Esophagus (tissue), 2 donors: Measurements from ENCODE around the gene PRKCI. TPM values are rescaled to one million over a fixed set of nuclear protein-coding genes. Genes with fewer than 3 reads are reported as not detected.

Experiments used
- H3K27ac ChIP-seq, 2 donors: one replicate each; pipeline ENCODE4 v1.5.1; 2013; ENCODE audit warnings: low read depth in 2 of 2, mild to moderate bottlenecking in 2 of 2, inconsistent platforms in 1 of 2, low read length in 1 of 2, moderate library complexity in 1 of 2
- H3K27me3 ChIP-seq, 2 donors: one replicate each; pipeline ENCODE4 v1.6.1; 2013; ENCODE audit warnings: low read length in 2 of 2, control low read depth in 1 of 2, mild to moderate bottlenecking in 1 of 2; ENCODE audit not compliant: insufficient read depth in 2 of 2, control insufficient read depth in 1 of 2
- H3K36me3 ChIP-seq, 2 donors: one replicate each; pipeline ENCODE4 v1.6.1; 2013; ENCODE audit warnings: low read length in 1 of 2; ENCODE audit not compliant: control insufficient read depth in 2 of 2, insufficient read depth in 2 of 2
- H3K4me1 ChIP-seq, 2 donors: one replicate each; pipeline ENCODE4 v1.6.1; 2013; ENCODE audit warnings: low read length in 1 of 2; ENCODE audit not compliant: control insufficient read depth in 2 of 2, insufficient read depth in 2 of 2
- H3K4me3 ChIP-seq, 2 donors: one replicate each; pipeline ENCODE4 v1.5.1; 2013; ENCODE audit warnings: low read length in 2 of 2, mild to moderate bottlenecking in 2 of 2, low read depth in 1 of 2, moderate library complexity in 1 of 2
- H3K9me3 ChIP-seq, 2 donors: one replicate each; pipeline ENCODE4 v1.6.1; 2013; ENCODE audit warnings: mild to moderate bottlenecking in 2 of 2, low read depth in 1 of 2, low read length in 1 of 2, moderate library complexity in 1 of 2; ENCODE audit not compliant: control insufficient read depth in 2 of 2, insufficient read depth in 1 of 2
- WGBS, 2 donors: extraction: QIAGEN DNeasy Blood & Tissue Kit; methylation state at CpG; one replicate each; pipeline ENCODE4 v1.1.7; 2013; 5-methylcytosine and 5-hydroxymethylcytosine counted together
- polyA plus RNA-seq, 2 donors: library from polyadenylated mRNA; stranded (reverse); fragments of 200-250 nt; gene quantifications; one replicate each; pipeline ENCODE4 v1.2.3, GENCODE V29; 2013
- donor health status: healthy with polysubstance abuse.
- donor health status: Bipolar disorder and iron deficiency.

PRKCI gene
- polyA plus RNA-seq, 2 donors = 12.9 to 15.1 TPM

DNA sequence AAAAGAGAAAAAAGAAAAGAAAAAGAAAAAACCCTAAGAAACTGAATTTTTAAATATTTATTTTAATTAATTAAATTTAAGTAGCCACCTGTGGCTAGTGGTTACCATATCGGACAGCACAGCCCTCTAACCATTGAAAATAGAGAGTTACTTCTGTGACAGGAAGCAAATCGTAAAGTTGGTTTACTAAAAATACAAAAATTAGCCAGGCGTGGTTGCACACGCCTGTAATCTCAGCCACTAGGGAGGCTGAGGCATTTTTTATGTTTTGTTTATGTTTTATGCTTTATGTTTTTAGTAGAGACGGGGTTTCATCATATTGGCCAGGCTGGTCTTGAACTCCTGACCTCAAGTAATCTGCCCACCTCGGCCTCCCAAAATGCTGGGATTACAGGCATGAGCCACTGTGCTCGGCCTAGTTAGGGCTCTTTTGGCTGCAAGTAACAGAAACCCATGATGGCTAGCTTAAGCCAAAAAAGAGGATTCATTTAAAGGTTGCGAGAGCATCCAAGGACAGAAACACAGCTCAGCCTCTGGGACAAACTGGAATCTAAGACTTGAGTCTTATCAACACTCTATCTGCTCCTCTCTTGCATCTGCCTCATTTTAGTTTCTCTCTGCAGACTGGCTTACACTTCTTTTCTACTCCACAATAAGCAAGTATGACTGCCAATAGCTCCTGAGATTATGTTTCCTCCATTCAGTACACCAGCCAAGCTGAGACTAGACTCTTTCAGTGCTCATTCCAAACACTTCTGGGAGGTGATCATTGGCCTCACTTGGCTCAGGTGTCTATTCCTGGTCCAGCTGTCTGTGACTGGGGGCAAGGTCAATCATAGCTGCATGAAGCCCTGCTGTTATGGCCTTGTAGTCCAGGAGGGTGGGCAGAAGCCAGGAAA is 128.5 kb downstream of the PRKCI start:
- no peak overlapping the region for H3K27ac ChIP-seq
- peaks cover 0 to under 1% of the 10 kb centered on the region in 2 donors for H3K4me1 ChIP-seq
- H3K9me3 ChIP-seq = no peaks in the 10 kb centered on the region
- no peaks in the 10 kb centered on the region for H3K27me3 ChIP-seq
- 74 to 81% methylated on average over 8 of the region's 8 CpGs for WGBS, 2 donors
- H3K4me3 ChIP-seq = no peak overlapping the region
- no peaks in the 10 kb centered on the region for H3K36me3 ChIP-seq

GRCh38 chr3:170352936-170353335 is 130.7 kb downstream of the PRKCI start:
- Histone ChIP-seq H3K4me3 (no peak overlapping the region), H3K9me3 (no peaks in the 10 kb centered on the region), H3K36me3 (no peaks in the 10 kb centered on the region), H3K27me3 (no peaks in the 10 kb centered on the region), H3K27ac (no peak overlapping the region), H3K4me1 (peaks cover 0 to 2% of the 10 kb centered on the region in 2 donors)
- WGBS, 2 donors = 70% methylated on average over 7 of the region's 7 CpGs

DNA sequence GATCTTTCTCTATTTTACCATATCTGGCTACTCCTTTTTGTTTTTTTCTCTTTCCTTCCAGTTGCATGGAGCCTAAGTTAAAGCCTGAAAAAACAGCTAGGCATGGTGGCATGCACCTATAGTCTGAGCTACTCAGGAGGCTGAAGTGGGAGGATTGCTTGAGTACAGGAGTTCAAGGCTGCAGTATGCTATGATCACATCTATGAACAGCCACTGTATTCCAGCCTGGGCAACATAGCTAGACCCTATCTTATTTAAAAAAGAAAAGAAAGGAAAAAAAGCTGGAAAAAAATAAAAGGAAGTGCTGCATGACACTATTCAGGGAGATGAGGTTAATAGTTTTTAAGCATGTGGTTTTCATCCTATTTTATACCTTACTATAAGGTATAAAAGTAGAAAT is 131.3 kb downstream of the PRKCI start:
- Histone ChIP-seq H3K27ac (no peak overlapping the region), H3K27me3 (no peaks in the 10 kb centered on the region), H3K9me3 (no peaks in the 10 kb centered on the region), H3K4me1 (peaks cover 0 to 2% of the 10 kb centered on the region in 2 donors), H3K4me3 (no peak overlapping the region), H3K36me3 (no peaks in the 10 kb centered on the region)

DNA sequence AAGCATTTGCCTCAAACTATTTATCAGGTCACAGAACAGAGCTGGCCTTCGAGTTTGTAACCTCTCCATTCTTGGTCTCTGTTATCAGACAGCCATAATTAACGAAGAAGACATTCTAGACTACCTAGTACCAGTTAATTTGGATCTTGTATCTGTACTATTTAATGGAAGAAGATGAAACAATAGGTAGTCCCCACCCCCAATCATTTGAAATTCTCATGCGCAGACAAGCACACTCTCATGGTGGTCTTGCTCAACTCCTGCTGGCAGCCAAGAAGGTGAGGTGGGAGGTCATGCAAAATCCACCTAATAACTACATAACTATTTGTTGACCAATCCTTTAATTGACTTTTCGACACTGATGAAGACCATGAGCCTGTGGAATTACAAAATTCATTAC is 132.5 kb downstream of the PRKCI start:
- 91 to 92% methylated on average over 4 of the region's 4 CpGs for WGBS, 2 donors
- Histone ChIP-seq H3K36me3 (no peaks in the 10 kb centered on the region), H3K27me3 (no peaks in the 10 kb centered on the region), H3K4me1 (peaks cover 0 to 2% of the 10 kb centered on the region in 2 donors), H3K9me3 (no peaks in the 10 kb centered on the region), H3K4me3 (no peak overlapping the region), H3K27ac (no peak overlapping the region)

Other genes with a start within 250 kb of the PRKCI start
- gene GPR160, start 184.4 kb upstream of the PRKCI start, polyA plus RNA-seq = 1 to 10 TPM in 1 of 2 donors, under 1 TPM in 1; 0.69 to 2.1 TPM
- gene PHC3, start 40.7 kb upstream of the PRKCI start, polyA plus RNA-seq = 1 to 10 TPM; 3.4 to 5.4 TPM
- 1 to 10 TPM; 5.1 to 9.5 TPM for gene SKIL, start 135.3 kb downstream of the PRKCI start, polyA plus RNA-seq
- gene CLDN11, start 196.4 kb downstream of the PRKCI start, polyA plus RNA-seq = 1 to 10 TPM in 1 of 2 donors, under 1 TPM in 1; 0.49 to 1.2 TPM